ENCODE data around the gene MAST4.

Gene MAST4

DNA sequence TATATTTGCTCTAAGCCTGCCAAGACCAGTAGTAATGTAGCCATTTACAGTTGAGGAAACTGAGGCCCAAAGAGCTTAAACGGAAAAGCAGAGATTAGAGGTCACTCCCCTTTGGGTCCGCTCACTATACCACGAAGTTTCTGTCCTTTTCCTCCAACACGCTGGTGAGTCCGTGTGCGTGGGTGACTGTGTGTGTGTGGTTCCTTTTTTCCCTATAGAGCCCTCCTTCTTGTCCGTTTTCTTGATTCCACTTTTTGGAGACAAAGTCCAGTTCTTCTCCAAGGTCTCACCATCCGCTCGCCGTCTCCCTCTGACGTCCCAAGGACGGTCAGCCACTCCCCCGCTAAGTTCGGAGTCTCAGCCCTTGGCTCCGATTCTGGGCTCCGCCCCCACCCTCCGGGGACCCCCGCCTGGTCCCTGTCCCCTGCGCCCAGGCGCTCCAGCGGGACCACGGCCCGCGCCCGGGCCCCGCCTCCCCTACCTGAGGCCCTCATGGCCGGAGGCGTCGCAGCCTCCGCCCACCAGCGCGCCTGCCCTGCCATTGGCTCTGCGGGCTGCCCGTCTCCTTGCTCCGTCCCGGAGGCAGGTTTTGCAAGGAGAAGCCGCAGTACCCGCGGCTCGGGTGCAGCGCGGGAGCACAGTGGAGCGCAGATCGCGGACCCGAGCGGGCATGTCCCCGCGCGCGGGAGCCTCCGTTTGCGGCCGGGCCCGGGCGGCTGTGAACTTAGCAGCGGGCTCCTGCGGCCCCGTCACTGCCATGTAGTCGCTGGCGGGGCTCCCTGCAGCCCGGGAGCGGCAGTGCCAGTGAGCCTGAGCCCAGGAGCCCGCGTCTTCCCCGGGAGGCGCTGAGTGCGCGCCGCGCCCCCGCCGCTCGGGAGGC lies at the start of gene MAST4:
MAST4 (plus strand) TSS at position 638 of the 880 bp plus-strand sequence. CDS start 263 bp downstream, outside the sequence.
- peak; percentile 92 for DNase-seq

DNA sequence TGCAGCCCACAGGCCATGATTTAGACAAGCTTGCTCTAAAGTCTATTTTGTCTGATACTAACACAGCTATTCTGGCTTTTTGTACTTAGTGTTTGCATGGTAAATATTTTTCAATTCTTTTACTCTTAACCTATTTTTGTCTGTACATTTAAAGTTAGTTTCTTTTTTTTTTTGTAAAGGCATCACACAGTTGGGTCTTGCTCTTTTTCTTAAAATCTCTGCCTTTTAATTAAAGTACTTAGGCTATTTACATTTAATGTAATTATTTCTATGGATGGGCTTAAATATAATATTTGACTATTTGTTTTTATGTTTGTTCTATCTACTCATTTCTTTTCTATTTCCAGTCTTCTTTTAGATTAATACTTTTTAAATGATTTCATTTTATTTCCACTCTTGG lies 49.7 kb upstream of the MAST4 start:
- no peak for DNase-seq

- DNase-seq: no peak
These were observed 44.9 kb upstream of the MAST4 start for GRCh38 chr5:66551338-66551737.

DNA sequence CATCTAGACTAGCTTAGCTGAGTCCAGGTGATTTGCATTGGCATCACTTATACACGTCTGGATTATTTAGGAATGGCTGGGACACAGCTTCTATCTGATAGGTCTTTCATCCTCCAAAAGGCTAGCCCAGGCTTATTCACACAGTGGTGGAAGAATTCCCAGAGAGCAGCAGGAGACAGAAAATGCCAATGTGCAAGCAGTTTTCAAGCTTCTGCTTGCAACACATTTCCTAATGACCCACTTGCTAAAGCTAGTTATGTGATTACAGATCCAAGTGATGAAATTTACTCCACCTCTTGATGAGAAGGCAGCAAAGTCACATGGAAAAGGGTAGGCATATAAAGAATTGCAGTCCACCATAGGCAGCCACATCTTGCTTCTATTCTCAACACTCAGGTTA lies 44.2 kb upstream of the MAST4 start:
- DNase-seq: no peak

DNA sequence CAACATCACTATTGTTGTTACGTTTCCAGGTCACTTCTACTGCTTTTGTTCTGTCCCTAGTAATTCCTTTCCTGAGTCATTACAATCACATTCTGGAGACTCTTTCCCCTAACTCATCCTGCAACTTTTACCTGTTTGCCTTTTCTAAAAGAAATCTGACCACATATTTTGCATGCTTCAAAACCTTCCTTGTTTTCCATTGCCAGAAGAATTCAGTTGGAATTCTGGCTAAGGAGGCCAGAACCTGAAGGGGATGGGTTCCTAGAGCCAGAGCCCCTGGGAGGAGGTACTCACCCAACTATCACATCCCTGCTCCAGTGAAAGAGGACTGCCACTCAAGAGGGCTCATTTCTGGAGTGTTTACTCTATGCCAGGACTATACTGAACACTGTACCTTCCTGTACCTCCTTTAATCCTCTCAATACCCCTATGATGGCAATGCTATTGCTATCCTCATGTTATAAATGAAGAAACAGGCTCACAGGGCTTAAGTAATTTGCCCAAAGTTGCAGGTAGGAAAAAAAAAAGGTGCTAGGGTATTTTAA lies 42.8 kb upstream of the MAST4 start:
- DNase-seq: no peak

DNA sequence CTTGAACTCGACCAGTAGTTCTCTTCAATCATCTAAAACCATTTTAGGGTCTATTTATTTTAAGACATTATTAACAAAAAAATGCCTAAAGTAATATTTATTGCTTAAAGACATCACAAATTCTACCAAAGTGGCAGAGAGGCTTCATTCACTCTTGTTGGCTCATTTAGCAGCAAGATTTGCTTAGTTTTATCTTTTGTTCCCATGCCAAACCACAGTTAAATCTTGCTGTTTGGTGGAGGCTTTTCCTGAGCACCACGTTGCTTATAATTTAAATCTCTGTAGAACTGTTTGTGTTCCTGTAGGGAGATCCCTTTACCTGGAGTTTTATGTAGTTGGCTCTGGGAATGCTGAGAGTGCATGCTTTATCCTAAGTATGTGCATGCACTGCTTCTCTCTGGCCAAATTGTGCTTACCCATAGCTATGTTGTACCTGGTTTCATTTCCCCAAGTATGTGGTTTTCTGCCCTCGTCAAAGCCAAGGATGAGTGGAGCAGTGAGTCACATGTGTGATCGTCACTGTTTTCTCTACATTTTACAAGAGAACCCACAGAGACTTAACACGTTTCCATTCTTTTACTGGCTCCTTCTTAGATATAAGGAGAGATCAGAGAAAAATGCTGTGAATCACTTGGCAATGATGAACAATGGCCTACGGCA lies 42.1 kb upstream of the MAST4 start:
- DNase-seq: no peak

- no peak for DNase-seq
These were observed 41.3 kb upstream of the MAST4 start for GRCh38 chr5:66554884-66555283.

DNA sequence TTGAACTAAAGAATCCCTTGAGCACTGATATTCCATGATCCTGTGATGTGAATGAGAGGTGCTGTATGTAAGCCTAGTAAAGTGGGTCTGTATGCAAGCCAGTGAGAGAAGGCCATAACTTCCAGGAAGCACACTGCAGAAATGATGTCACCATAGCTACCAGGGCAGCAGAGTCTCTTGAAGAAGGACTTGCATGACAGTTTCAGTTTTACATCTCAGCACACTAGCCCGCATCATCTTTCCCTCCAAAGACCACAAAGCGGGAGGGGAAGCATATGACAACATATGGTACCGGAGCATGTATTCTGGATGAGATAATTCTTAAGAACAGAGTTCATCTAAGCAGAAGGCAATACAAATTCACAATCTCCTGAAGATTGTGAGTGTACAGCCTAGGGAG lies 37.6 kb upstream of the MAST4 start:
- no peak for DNase-seq

DNA sequence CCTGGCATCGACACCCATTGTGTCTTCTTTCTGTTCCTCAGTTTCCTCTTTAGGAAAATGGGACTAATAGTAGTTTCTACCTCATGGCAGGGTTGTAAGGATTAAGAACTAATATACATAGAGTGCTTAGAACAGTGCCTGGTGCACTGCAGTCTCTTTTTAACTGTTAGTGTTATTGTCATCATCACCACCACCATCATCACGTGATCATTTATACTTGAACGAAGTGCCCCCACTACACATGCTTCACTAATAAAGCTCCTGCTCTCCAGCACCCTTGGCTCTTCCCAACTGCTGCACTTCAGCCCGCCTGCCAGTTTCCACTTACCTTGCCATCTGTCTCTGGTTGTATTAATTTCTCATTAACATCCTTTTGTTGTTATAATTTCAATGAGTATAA lies 35.8 kb upstream of the MAST4 start:
- DNase-seq: no peak

GRCh38 chr5:66561256-66561990 lies 34.8 kb upstream of the MAST4 start:
- no peak for DNase-seq

- no peak for DNase-seq
These were observed 30.3 kb upstream of the MAST4 start for GRCh38 chr5:66565878-66566277.

- DNase-seq: no peak
These were observed 28.7 kb upstream of the MAST4 start for GRCh38 chr5:66567474-66567873.

DNA sequence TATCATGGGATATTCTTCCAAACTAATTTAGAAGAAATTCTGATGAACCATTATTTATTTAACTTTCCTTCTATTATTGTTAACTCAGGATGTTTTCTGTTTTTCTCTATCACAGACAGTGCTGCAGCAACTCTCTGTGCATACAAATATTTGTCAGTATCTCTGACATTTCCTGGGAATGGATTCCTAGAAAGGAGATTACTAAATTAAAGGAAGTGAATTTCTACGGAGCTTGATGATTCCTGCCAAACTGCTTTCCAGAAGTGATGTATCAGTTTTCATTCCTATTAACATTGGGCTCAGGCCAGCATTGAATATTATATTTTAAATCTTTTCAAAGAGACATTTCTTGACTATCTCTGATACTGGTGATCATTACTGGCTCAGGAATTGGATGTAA lies 26.0 kb upstream of the MAST4 start:
- no peak for DNase-seq

DNA sequence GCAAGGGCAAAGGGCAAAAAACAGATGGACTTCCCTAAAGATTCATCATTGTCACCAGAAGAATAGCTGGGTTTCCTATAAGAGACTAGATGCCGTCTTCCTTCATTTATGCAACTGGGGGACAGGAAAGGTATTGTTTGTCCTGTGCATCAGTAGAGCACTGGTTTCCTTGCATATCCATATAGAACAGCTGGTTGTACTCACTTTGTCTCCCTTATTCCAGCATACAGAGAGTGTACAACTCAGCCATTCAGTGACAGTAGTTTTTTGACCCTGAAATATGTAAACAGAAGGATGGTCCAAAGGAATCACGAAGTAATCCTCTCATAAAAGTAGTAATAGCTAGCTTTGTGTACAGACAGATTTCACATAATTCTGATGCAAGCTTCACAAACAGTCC lies 22.5 kb upstream of the MAST4 start:
- no peak for DNase-seq

DNA sequence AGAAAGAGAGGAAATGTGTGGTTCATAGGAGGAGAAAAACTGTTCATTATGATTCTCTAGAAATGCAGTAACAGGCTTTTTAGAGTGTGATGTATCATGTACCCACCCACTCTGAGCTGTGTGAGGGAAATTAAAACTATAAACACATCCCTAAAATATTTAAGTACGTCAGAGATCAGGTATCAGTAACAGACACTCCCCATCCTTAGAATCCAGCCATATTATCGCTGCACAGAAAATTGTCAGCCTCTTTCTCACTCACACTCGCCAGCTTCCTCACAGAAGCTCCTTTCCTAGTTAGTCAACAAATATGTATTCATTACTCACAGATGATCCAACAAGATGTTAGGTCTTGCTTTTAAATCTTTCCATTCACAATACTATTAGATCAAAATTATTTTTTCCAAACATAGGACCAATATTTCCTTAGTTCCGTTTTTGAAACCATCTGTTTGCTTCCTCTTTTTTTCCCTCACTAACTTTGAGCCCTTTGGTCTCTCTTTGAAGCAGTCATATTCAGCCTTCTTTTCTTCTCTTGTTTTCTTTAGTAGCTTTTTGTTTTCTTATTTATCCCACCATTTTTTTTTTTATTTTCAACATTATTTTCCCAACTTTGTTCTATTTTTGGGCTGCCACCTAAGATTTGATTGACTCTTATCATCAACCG lies 13.6 kb upstream of the MAST4 start:
- no peak for DNase-seq

- DNase-seq: no peak
These were observed 10.9 kb upstream of the MAST4 start for GRCh38 chr5:66585291-66585690.

- no peak for DNase-seq
These were observed 8.4 kb upstream of the MAST4 start for GRCh38 chr5:66587771-66588170.

GRCh38 chr5:66596636-66597182 lies 516 bp downstream of the MAST4 start:
- no peak for DNase-seq

GRCh38 chr5:66597183-66597757 lies 1.1 kb downstream of the MAST4 start:
- no peak for DNase-seq

DNA sequence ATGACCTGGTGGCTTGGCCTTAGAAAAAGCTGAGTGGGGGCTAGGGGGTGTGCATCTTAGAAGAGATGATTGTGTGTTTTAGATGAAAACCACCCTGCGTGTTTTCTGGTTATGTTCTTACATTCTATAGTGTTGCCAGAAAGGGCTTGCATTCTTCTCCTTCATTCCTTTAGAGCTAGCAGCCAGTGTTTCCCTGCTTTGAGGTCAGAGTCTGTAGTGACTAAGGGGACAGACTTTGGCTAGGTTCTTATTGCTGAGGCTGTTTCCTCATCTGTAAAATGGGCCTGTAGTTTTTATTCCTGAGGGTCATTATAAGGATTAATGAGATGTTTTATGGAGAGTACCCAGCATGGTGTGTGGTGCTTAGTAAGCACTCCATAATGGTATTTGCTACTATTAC lies 6.4 kb downstream of the MAST4 start:
- DNase-seq: no peak

DNA sequence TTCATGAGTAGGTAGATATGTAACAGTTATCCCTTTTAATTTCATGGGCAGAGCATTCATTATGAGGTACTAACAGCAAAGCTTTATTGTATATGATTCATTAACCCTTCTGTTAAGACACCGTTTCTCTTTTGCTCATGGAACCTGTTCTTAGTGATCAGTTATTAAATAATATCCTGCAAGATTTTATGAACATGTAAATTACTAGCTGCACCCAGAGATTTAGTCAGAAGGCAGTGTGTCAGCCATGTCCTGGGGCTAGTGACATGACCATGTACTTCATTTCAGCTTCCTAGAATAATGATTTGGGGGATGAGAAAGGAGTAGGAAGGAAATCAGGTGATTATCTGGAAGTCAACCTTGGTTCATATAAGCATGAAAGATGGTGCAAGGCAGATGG lies 7.0 kb downstream of the MAST4 start:
- no peak for DNase-seq

- no peak for DNase-seq
These were observed 7.7 kb downstream of the MAST4 start for GRCh38 chr5:66603881-66604280.

Data from NCI-H774 (cell line).